ENCODE measurements around the gene SYT2. TPM values are rescaled to one million over a fixed set of nuclear protein-coding genes. Genes with fewer than 3 reads are reported as not detected.
A peak's percentile ranks its signal among the peaks of the same experiment; 100 is the strongest.
"Not testable (repeated sequence)": the region's sequence is repeated elsewhere in the genome, so short reads cannot be mapped to it uniquely, and the experiment has no call there.

Gene SYT2
- total RNA-seq, 1 donor from 2014 or later, result not detected

GRCh38 chr1:202728951-202729350, 18.7 kb upstream of the SYT2 start:
- intact Hi-C loops (cut with micrococcal nuclease), result no loop called here
- ATAC-seq (ENCODE audit: low read depth), result peak; percentile 40
- Mint-ChIP-seq H3K4me3 (no peak overlapping the region), H3K27me3 (no peaks in the 10 kb centered on the region), H3K27ac (no peak overlapping the region), H3K4me1 (peaks cover 16% of the 10 kb centered on the region), H3K9me3 (no peaks in the 10 kb centered on the region), H3K36me3 (ENCODE audit: low read depth) (peaks cover 78% of the 10 kb centered on the region)
- POLR2A ChIA-PET, result no interaction called here
- TF ChIP-seq CTCF (IDR thresholded peaks at IDR 0.05), result no peak
- CTCF ChIA-PET, result interaction anchor here (0.6 to 1.3 kb wide), 2 partner anchors 9 to 10 kb away, joined by 3 read pairs; no protein-coding TSS in a partner anchor
- DNase-seq, result no peak

DNA sequence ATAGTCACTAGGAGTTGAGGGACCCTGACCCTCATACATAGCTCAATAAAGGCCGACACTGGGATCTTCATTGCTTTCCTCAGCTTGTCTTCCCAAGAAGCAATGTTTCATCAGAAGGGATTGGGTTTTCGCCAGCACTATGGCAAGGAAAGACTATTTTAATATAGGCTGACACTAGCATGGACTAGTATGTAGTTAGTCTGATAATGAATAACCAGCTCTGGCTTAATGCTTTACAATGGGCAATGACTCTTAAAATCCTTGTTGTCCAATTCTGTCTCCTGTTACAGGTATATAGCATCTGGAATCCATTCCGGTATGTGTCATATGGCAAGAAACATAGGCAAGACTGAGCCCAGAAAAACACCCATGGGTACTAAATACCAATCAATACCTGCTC, 15.3 kb upstream of the SYT2 start:
- Mint-ChIP-seq H3K4me3 (no peak overlapping the region), H3K36me3 (ENCODE audit: low read depth) (peaks cover 43% of the 10 kb centered on the region), H3K9me3 (no peaks in the 10 kb centered on the region), H3K4me1 (peaks cover 16% of the 10 kb centered on the region), H3K27me3 (no peaks in the 10 kb centered on the region), H3K27ac (no peak overlapping the region)
- DNase-seq, result no peak
- ATAC-seq (ENCODE audit: low read depth), result no peak
- CTCF ChIA-PET, result interaction anchor here (0.9 to 1.3 kb wide), 2 partner anchors 261 to 537 kb away, joined by 3 to 4 read pairs; no protein-coding TSS in a partner anchor
- intact Hi-C loops (cut with micrococcal nuclease), result no loop called here
- TF ChIP-seq CTCF (IDR thresholded peaks at IDR 0.05), result no peak
- POLR2A ChIA-PET, result no interaction called here

DNA sequence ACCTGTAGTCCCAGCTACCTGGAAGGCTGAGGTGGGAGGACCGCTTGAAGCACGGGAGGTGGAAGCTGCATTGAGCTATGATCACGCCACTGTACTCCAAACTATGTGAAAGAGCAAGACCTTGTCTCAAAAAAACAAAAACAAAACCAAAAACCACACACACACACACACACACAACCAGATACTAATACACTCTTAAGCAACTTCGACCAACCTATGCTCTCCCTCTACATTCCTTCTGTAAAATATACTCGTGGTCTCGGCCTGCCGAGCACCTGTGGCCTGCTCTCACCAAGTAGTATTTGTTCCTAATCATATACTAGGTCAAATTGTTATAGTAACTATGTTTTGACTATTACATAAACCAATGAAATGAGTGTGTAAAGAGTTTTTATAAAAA, 13.5 kb upstream of the SYT2 start:
- Mint-ChIP-seq H3K36me3 (ENCODE audit: low read depth) (peaks cover 25% of the 10 kb centered on the region), H3K4me3 (no peak overlapping the region), H3K27ac (no peak overlapping the region), H3K4me1 (peaks cover 8% of the 10 kb centered on the region), H3K9me3 (no peaks in the 10 kb centered on the region), H3K27me3 (no peaks in the 10 kb centered on the region)
- ATAC-seq (ENCODE audit: low read depth) (no peak), DNase-seq (no peak)
- intact Hi-C loops (cut with micrococcal nuclease), result no loop called here
- TF ChIP-seq CTCF (IDR thresholded peaks at IDR 0.05), result no peak
- ChIA-PET POLR2A (no interaction called here), CTCF (interaction anchor here (0.9 kb wide), 1 partner anchor 531 kb away, joined by 3 read pairs; no protein-coding TSS in a partner anchor)

DNA sequence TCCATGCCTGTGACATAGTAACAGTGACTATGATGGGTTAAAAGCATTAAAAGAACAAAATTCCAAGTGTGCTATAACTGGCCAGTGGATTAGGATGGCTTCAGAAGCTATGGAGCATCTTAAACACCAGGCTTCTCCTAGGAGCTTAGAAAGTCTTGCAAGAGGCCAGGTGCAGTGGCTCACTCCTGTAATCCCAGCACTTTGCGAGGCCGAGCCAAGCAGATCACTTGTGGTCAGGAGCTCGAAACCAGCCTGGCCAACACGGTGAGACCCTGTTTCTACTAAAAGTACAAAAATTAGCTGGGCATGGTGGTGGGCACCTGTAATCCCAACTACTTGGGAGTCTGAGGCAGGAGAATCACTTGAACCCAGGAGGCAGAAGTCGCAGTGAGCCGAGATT, 12.8 kb upstream of the SYT2 start:
- H3K4me1 Mint-ChIP-seq; H3K9me3 Mint-ChIP-seq; ATAC-seq (ENCODE audit: low read depth); H3K27me3 Mint-ChIP-seq; POLR2A ChIA-PET; H3K27ac Mint-ChIP-seq; H3K4me3 Mint-ChIP-seq; intact Hi-C loops (cut with micrococcal nuclease); CTCF ChIA-PET; DNase-seq: not testable (repeated sequence)
- peaks cover 19% of the 10 kb centered on the region for H3K36me3 Mint-ChIP-seq (ENCODE audit: low read depth)

GRCh38 chr1:202716654-202717053, 6.4 kb upstream of the SYT2 start:
- no peak for TF ChIP-seq CTCF (IDR thresholded peaks at IDR 0.05)
- intact Hi-C loops (cut with micrococcal nuclease), result loop anchor here (5.0 to 10.0 kb wide), 2 partner anchors 92 to 144 kb away; no protein-coding TSS in a partner anchor
- no peak for ATAC-seq (ENCODE audit: low read depth)
- no peak overlapping the region for H3K27ac Mint-ChIP-seq
- H3K4me1 Mint-ChIP-seq, result peaks cover 2% of the 10 kb centered on the region
- ChIA-PET CTCF (interaction anchor here (0.9 to 1.9 kb wide), 2 partner anchors 24 to 253 kb away, joined by 4 to 8 read pairs; no protein-coding TSS in a partner anchor), POLR2A (no interaction called here)
- no peaks in the 10 kb centered on the region for H3K9me3 Mint-ChIP-seq
- no peak for DNase-seq
- H3K36me3 Mint-ChIP-seq (ENCODE audit: low read depth), result no peaks in the 10 kb centered on the region
- peaks cover 18% of the 10 kb centered on the region for H3K27me3 Mint-ChIP-seq
- H3K4me3 Mint-ChIP-seq, result no peak overlapping the region

DNA sequence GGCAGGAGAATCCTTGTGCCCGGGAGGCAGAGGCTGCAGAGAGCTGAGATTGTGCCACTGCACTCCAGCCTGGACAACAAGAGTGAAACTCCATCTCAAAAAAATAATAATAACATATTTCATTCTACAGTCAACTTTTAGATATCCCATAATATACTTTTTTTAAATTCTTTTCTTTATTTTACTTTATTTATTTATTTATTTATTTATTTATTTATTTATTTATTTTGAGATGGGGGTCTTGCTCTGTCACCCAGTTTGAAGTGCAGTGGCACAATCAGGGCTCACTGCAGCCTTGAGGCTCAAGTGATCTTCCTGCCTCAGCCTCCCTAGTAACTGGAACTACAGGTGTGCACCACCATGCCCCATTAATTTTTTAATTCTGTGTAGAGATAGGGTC, 3.9 kb upstream of the SYT2 start:
- H3K27ac Mint-ChIP-seq; H3K4me3 Mint-ChIP-seq; DNase-seq; H3K36me3 Mint-ChIP-seq (ENCODE audit: low read depth); CTCF ChIA-PET; H3K4me1 Mint-ChIP-seq; ATAC-seq (ENCODE audit: low read depth); H3K9me3 Mint-ChIP-seq: not testable (repeated sequence)
- H3K27me3 Mint-ChIP-seq, result peaks cover 33% of the 10 kb centered on the region
- POLR2A ChIA-PET, result interaction anchor here (0.7 kb wide), 1 partner anchor 412 kb away, joined by 12 read pairs; no protein-coding TSS in a partner anchor
- intact Hi-C loops (cut with micrococcal nuclease), result loop anchor here (10.0 kb wide), 1 partner anchor 89 kb away; no protein-coding TSS in a partner anchor

Measured in activated B cell treated with CpG ODN at 0.5 μM for 24 hours (primary cell).